Measurements from ENCODE around the gene CD34. TPM values are rescaled to one million over a fixed set of nuclear protein-coding genes. Genes with fewer than 3 reads are reported as not detected.

Gene CD34
- total RNA-seq, 1 experiment from 2014 or later = not detected

DNA sequence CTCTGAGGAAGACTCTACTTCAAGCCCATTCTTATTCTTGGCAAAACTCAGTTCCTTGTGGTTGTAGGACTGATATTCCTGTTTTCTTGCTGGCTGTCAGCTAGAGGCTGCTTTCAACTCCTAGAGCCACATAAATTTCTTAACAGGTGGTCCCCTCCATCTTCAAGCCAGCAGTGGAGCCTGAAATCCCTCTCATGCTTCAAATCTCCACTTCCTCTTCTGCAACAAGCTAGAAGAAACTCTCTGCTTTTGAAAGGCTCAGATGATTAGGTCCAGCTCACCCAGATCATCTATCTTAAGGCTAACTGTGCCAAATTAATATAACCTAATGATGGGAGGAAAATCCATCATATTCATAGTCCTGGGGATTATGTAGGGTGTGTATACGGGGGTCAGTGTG lies 43.2 kb upstream of the CD34 start:
- no peaks in the 10 kb centered on the region for H3K9me3 ChIP-seq (ENCODE audit: low read length)
- H3F3A ChIP-seq (ENCODE audit: low read length, unreplicated experiment) = no peaks in the 10 kb centered on the region
- no peaks in the 10 kb centered on the region for H3K36me3 ChIP-seq (ENCODE audit: low read depth, low read length)
- no peak overlapping the region for H3K4me2 ChIP-seq (ENCODE audit: low read length)
- no peaks in the 10 kb centered on the region for H3K9me2 ChIP-seq (replicated peaks; ENCODE audit: low read length)
- TF ChIP-seq EZH2phosphoT487 (IDR thresholded peaks at IDR 0.05; ENCODE audit: borderline replicate concordance, low read length) (no peak), EZH2 (IDR thresholded peaks at IDR 0.05; ENCODE audit: low read length, unreplicated experiment) (no peak)
- TF ChIP-seq, protein P1, sequence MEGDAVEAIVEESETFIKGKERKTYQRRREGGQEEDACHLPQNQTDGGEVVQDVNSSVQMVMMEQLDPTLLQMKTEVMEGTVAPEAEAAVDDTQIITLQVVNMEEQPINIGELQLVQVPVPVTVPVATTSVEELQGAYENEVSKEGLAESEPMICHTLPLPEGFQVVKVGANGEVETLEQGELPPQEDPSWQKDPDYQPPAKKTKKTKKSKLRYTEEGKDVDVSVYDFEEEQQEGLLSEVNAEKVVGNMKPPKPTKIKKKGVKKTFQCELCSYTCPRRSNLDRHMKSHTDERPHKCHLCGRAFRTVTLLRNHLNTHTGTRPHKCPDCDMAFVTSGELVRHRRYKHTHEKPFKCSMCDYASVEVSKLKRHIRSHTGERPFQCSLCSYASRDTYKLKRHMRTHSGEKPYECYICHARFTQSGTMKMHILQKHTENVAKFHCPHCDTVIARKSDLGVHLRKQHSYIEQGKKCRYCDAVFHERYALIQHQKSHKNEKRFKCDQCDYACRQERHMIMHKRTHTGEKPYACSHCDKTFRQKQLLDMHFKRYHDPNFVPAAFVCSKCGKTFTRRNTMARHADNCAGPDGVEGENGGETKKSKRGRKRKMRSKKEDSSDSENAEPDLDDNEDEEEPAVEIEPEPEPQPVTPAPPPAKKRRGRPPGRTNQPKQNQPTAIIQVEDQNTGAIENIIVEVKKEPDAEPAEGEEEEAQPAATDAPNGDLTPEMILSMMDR (conservative IDR thresholded peaks at IDR 0.05; ENCODE audit: low read depth, low read length) = no peak
- DNase-seq (no peak), ATAC-seq (no peak)
- H3K79me2 ChIP-seq (ENCODE audit: low read length) = no peaks in the 10 kb centered on the region
- no TSS peak for BruUV-seq (replicated peaks)
- intact Hi-C loops (cut with micrococcal nuclease) = no loop called here
- no peak overlapping the region for H3K27ac ChIP-seq (ENCODE audit: low read length)
- no peak overlapping the region for H2AFZ ChIP-seq (ENCODE audit: low read length)
- H4K20me1 ChIP-seq (ENCODE audit: low read length) = no peaks in the 10 kb centered on the region
- ChIA-PET POLR2A (ENCODE audit: unreplicated experiment) (interaction anchor here (0.6 kb wide), 1 partner anchor 95 kb away, joined by 7 read pairs; no protein-coding TSS in a partner anchor), CTCF (interaction anchor here (0.7 kb wide), 1 partner anchor 129 kb away, joined by 3 read pairs; no protein-coding TSS in a partner anchor)
- peaks cover 9% of the 10 kb centered on the region for H3K4me1 ChIP-seq (ENCODE audit: insufficient read depth, low read length)
- H3K4me3 ChIP-seq (ENCODE audit: low read length) = no peak overlapping the region
- peaks cover 21% of the 10 kb centered on the region; the same call in 1 of the 2 replicates for H3K27me3 ChIP-seq (ENCODE audit: low read length)
- H3K9ac ChIP-seq (ENCODE audit: low read length) = no peak overlapping the region

DNA sequence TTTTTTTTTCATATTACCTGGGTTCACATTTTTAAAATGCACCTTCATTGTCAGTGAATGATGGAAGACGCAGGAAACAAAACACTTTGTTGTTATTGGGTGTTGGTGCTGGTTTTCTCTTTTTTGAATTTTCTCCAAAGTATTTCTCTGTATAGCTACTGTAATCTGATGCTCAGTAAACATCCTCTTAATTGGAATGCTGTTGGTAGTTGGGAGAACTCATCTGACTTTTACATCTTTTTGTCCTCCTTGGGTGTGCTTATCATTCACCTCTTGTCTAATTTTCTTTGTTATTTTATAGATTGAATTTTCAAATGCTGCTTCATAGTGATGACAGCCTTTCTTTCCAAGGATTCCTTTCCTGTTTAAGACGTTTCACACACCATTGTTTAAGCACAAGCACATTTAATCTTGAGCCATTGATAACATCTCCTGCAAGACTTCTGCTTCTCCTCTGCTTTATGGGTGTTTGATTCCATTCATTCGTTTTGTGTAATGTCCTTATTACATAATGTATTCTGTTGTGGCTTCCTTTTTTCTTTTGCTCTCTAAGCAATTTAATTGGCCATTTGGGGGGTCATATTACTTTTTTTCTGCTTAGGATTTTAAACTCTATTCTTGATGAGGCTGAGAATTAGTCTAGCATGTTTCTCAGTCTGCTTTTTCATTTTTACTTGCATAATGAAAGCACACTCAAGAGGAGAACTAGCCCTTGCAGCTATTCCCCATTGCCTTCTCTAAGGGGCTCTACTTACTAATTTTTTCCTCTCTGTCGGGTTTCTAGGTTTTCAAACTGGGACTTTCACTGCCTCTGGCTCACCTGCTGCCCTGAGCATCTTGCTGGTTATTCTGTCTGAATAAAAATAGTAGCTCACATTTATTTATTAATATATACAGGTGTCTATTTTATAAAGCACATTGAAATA lies 42.0 kb upstream of the CD34 start:
- Histone ChIP-seq H3K9me2 (replicated peaks; ENCODE audit: low read length) (no peaks in the 10 kb centered on the region), H3K79me2 (ENCODE audit: low read length) (no peaks in the 10 kb centered on the region), H3K4me3 (ENCODE audit: low read length) (no peak overlapping the region), H3K9ac (ENCODE audit: low read length) (no peak overlapping the region), H2AFZ (ENCODE audit: low read length) (no peak overlapping the region), H3K9me3 (ENCODE audit: low read length) (no peaks in the 10 kb centered on the region), H3K4me1 (ENCODE audit: insufficient read depth, low read length) (peaks cover 9% of the 10 kb centered on the region), H3K4me2 (ENCODE audit: low read length) (no peak overlapping the region), H3K36me3 (ENCODE audit: low read depth, low read length) (no peaks in the 10 kb centered on the region), H3K27ac (ENCODE audit: low read length) (no peak overlapping the region), H4K20me1 (ENCODE audit: low read length) (no peaks in the 10 kb centered on the region), H3K27me3 (ENCODE audit: low read length) (peaks cover 21% of the 10 kb centered on the region; the same call in 1 of the 2 replicates), H3F3A (ENCODE audit: low read length, unreplicated experiment) (no peaks in the 10 kb centered on the region)
- no peak for DNase-seq
- ATAC-seq = peak; percentile 56
- ChIA-PET POLR2A (ENCODE audit: unreplicated experiment) (interaction anchor here (0.7 kb wide), 2 partner anchors 14 to 75 kb away, joined by 3 to 4 read pairs; no protein-coding TSS in a partner anchor), CTCF (interaction anchor here (1.6 kb wide), 1 partner anchor 10 kb away, joined by 3 read pairs; no protein-coding TSS in a partner anchor)
- no TSS peak for BruUV-seq (replicated peaks)
- no peak for TF ChIP-seq EZH2 (IDR thresholded peaks at IDR 0.05; ENCODE audit: low read length, unreplicated experiment)
- no peak for TF ChIP-seq EZH2phosphoT487 (IDR thresholded peaks at IDR 0.05; ENCODE audit: borderline replicate concordance, low read length)
- intact Hi-C loops (cut with micrococcal nuclease) = no loop called here

DNA sequence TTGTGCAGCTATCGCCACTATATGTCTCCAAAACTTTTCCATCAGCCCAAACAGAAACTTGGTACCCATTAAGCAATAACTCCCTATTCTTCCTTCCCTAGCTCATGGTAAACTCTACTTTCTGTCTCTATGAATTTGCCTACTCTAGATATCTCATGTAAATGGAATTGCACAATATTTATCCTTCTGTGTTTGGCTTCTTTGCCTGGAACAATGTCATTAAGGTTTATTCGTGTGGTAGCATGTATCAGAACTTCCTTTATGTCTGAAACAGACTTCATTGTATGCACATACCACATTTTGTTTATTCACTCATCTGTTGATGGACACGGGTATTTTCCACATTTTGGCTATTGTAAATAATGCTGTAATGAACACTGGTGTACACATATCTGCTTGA lies 40.7 kb upstream of the CD34 start:
- POLR2A ChIA-PET (ENCODE audit: unreplicated experiment) = no interaction called here
- H3F3A ChIP-seq (ENCODE audit: low read length, unreplicated experiment) = no peaks in the 10 kb centered on the region

More for the DNA sequence above, 40.7 kb upstream of the CD34 start:
- Histone ChIP-seq H3K36me3 (ENCODE audit: low read depth, low read length) (no peaks in the 10 kb centered on the region), H3K9me3 (ENCODE audit: low read length) (no peaks in the 10 kb centered on the region), H3K79me2 (ENCODE audit: low read length) (no peaks in the 10 kb centered on the region), H3K4me2 (ENCODE audit: low read length) (no peak overlapping the region), H3K4me1 (ENCODE audit: insufficient read depth, low read length) (peaks cover 9% of the 10 kb centered on the region), H4K20me1 (ENCODE audit: low read length) (no peaks in the 10 kb centered on the region), H3K27ac (ENCODE audit: low read length) (no peak overlapping the region), H3K9me2 (replicated peaks; ENCODE audit: low read length) (no peaks in the 10 kb centered on the region), H3K4me3 (ENCODE audit: low read length) (no peak overlapping the region), H3K9ac (ENCODE audit: low read length) (no peak overlapping the region), H3K27me3 (ENCODE audit: low read length) (peaks cover 21% of the 10 kb centered on the region; the same call in 1 of the 2 replicates), H2AFZ (ENCODE audit: low read length) (no peak overlapping the region)
- TF ChIP-seq EZH2phosphoT487 (IDR thresholded peaks at IDR 0.05; ENCODE audit: borderline replicate concordance, low read length) (no peak), EZH2 (IDR thresholded peaks at IDR 0.05; ENCODE audit: low read length, unreplicated experiment) (no peak)
- TF ChIP-seq, protein P1 (conservative IDR thresholded peaks at IDR 0.05; ENCODE audit: low read depth, low read length) = no peak
- ATAC-seq (no peak), DNase-seq (no peak)
- intact Hi-C loops (cut with micrococcal nuclease) = no loop called here
- no TSS peak for BruUV-seq (replicated peaks)
- CTCF ChIA-PET = interaction anchor here (1.6 kb wide), 1 partner anchor 12 kb away, joined by 3 read pairs; no protein-coding TSS in a partner anchor
